ENCODE results near the gene HMG20B.

Gene HMG20B

DNA sequence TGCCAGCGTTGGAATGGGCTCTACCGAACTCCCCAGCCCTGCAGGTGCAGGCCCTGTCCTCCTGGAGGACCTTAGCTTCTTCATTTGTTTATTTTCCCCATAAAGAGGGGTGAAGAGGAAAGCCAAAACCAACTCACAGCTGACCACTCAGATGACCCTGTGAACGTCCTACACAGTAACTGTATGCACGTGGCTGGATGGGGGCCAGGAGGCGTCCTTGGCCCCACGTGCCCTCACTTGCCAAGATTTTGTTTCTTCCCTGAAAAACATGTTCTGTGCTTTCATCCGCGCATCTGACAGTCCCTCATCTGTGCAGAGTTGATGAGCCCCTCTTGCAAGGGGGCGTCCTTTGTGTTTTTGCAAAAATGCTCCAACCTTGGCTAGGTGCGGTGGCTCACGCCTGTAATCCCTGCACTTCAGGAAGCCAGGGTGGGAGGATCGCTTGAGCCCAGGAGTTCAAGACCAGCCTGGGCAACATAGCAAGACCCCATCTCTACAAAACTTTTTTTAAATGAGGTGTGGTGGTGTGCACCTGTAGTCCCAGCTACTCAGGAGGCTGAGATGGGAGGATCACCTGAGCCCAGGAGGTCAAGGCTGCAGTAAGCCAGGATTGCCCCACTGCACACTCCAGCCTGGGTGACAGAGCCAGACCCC lies 39.1 kb upstream of the HMG20B start:
- DNase-seq: no peak
- no peaks in the 10 kb centered on the region for H3K79me2 ChIP-seq (ENCODE audit: low read length)
- no peaks in the 10 kb centered on the region for H3K9me3 ChIP-seq (replicated peaks; ENCODE audit: insufficient read depth, low read length)
- H3K4me1 ChIP-seq (ENCODE audit: low read length): no peaks in the 10 kb centered on the region
- H3K9ac ChIP-seq (ENCODE audit: low read length): no peak overlapping the region
- no peaks in the 10 kb centered on the region for H3F3A ChIP-seq (ENCODE audit: insufficient read depth, low read length)
- H3K4me2 ChIP-seq (ENCODE audit: low read depth, low read length): no peak overlapping the region
- no peak overlapping the region for H2AFZ ChIP-seq (ENCODE audit: low read length)
- no peaks in the 10 kb centered on the region for H3K27me3 ChIP-seq (replicated peaks; ENCODE audit: insufficient read depth, low read length)
- H4K20me1 ChIP-seq (ENCODE audit: insufficient read depth, low read length): no peaks in the 10 kb centered on the region
- H3K4me3 ChIP-seq (ENCODE audit: low read length): no peak overlapping the region
- TF ChIP-seq EZH2phosphoT487 (IDR thresholded peaks at IDR 0.05; ENCODE audit: low read length) (no peak), EZH2 (optimal IDR thresholded peaks at IDR 0.05; ENCODE audit: low read depth, low read length) (no peak)
- TF ChIP-seq, protein P1, sequence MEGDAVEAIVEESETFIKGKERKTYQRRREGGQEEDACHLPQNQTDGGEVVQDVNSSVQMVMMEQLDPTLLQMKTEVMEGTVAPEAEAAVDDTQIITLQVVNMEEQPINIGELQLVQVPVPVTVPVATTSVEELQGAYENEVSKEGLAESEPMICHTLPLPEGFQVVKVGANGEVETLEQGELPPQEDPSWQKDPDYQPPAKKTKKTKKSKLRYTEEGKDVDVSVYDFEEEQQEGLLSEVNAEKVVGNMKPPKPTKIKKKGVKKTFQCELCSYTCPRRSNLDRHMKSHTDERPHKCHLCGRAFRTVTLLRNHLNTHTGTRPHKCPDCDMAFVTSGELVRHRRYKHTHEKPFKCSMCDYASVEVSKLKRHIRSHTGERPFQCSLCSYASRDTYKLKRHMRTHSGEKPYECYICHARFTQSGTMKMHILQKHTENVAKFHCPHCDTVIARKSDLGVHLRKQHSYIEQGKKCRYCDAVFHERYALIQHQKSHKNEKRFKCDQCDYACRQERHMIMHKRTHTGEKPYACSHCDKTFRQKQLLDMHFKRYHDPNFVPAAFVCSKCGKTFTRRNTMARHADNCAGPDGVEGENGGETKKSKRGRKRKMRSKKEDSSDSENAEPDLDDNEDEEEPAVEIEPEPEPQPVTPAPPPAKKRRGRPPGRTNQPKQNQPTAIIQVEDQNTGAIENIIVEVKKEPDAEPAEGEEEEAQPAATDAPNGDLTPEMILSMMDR (IDR thresholded peaks at IDR 0.05; ENCODE audit: low read length): no peak
- H3K36me3 ChIP-seq (replicated peaks; ENCODE audit: insufficient read depth, low read length): no peaks in the 10 kb centered on the region
- no peaks in the 10 kb centered on the region for H3K9me2 ChIP-seq (replicated peaks; ENCODE audit: insufficient read depth, low read length)
- no peak overlapping the region for H3K27ac ChIP-seq (ENCODE audit: low read length)

DNA sequence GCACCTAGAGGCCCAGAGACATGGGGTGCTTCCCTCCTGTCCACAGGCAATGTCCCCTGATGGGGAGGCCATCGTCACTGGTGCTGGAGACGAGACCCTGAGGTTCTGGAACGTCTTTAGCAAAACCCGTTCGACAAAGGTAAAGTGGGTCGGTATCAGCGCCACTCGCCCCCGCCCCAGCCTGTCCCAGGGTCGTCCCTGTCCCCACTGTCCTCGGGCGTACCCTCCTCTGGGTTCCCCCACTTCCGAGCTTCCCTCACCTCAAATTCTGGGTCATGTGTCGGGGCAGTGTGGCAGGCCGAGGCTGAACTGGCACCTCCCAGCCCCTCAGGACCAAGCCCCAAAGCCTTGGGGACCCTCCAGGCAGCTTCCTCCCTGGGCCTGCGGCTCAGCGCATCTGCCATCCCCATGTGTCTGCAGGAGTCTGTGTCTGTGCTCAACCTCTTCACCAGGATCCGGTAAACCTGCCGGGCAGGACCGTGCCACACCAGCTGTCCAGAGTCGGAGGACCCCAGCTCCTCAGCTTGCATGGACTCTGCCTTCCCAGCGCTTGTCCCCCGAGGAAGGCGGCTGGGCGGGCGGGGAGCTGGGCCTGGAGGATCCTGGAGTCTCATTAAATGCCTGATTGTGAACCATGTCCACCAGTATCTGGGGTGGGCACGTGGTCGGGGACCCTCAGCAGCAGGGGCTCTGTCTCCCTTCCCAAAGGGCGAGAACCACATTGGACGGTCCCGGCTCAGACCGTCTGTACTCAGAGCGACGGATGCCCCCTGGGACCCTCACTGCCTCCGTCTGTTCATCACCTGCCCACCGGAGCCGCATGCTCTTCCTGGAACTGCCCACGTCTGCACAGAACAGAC lies 38.1 kb upstream of the HMG20B start:
- Histone ChIP-seq H3K4me2 (ENCODE audit: low read depth, low read length) (no peak overlapping the region), H3K4me3 (ENCODE audit: low read length) (no peak overlapping the region), H4K20me1 (ENCODE audit: insufficient read depth, low read length) (no peaks in the 10 kb centered on the region), H2AFZ (ENCODE audit: low read length) (no peak overlapping the region), H3F3A (ENCODE audit: insufficient read depth, low read length) (no peaks in the 10 kb centered on the region), H3K36me3 (replicated peaks; ENCODE audit: insufficient read depth, low read length) (no peaks in the 10 kb centered on the region), H3K9ac (ENCODE audit: low read length) (no peak overlapping the region), H3K27ac (ENCODE audit: low read length) (no peak overlapping the region), H3K79me2 (ENCODE audit: low read length) (no peaks in the 10 kb centered on the region), H3K9me2 (replicated peaks; ENCODE audit: insufficient read depth, low read length) (no peaks in the 10 kb centered on the region), H3K27me3 (replicated peaks; ENCODE audit: insufficient read depth, low read length) (no peaks in the 10 kb centered on the region), H3K9me3 (replicated peaks; ENCODE audit: insufficient read depth, low read length) (no peaks in the 10 kb centered on the region), H3K4me1 (ENCODE audit: low read length) (no peaks in the 10 kb centered on the region)
- DNase-seq: no peak
- TF ChIP-seq, protein P1 (IDR thresholded peaks at IDR 0.05; ENCODE audit: low read length): no peak
- TF ChIP-seq EZH2phosphoT487 (IDR thresholded peaks at IDR 0.05; ENCODE audit: low read length): no peak
- TF ChIP-seq EZH2 (optimal IDR thresholded peaks at IDR 0.05; ENCODE audit: low read depth, low read length): no peak

DNA sequence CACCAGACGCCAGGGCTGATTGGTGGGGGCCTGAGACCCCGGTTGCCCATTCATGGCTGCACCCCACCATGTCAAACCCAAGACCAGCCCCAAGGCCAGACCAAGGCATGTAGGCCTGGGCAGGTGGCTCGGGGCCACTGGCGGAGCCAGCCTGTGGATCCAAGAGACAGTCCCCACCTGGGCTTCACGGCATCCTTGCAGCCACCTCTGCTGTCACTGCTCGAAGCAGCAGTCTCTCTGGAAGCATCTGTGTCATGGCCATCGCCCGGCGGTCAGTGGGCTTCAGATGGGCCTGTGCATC lies 37.6 kb upstream of the HMG20B start:
- TF ChIP-seq EZH2phosphoT487 (IDR thresholded peaks at IDR 0.05; ENCODE audit: low read length) (no peak), EZH2 (optimal IDR thresholded peaks at IDR 0.05; ENCODE audit: low read depth, low read length) (no peak)
- TF ChIP-seq, protein P1 (IDR thresholded peaks at IDR 0.05; ENCODE audit: low read length): no peak
- no peaks in the 10 kb centered on the region for H3K27me3 ChIP-seq (replicated peaks; ENCODE audit: insufficient read depth, low read length)
- no peaks in the 10 kb centered on the region for H3F3A ChIP-seq (ENCODE audit: insufficient read depth, low read length)
- no peaks in the 10 kb centered on the region for H3K9me2 ChIP-seq (replicated peaks; ENCODE audit: insufficient read depth, low read length)
- no peaks in the 10 kb centered on the region for H3K9me3 ChIP-seq (replicated peaks; ENCODE audit: insufficient read depth, low read length)
- H3K4me1 ChIP-seq (ENCODE audit: low read length): no peaks in the 10 kb centered on the region
- no peaks in the 10 kb centered on the region for H3K36me3 ChIP-seq (replicated peaks; ENCODE audit: insufficient read depth, low read length)
- H3K4me3 ChIP-seq (ENCODE audit: low read length): no peak overlapping the region
- no peak overlapping the region for H3K27ac ChIP-seq (ENCODE audit: low read length)
- H3K4me2 ChIP-seq (ENCODE audit: low read depth, low read length): no peak overlapping the region
- no peak for DNase-seq
- H2AFZ ChIP-seq (ENCODE audit: low read length): no peak overlapping the region
- no peaks in the 10 kb centered on the region for H3K79me2 ChIP-seq (ENCODE audit: low read length)
- H4K20me1 ChIP-seq (ENCODE audit: insufficient read depth, low read length): no peaks in the 10 kb centered on the region
- no peak overlapping the region for H3K9ac ChIP-seq (ENCODE audit: low read length)
